G401.6 (cell line): ENCODE data around the gene SPON1.

Experiments
- FAIRE-seq: peaks from 2 replicates; lab custom pipeline; 2012; peaks lifted over from hg19 to GRCh38; lab: Jason Lieb, UNC

The SPON1 gene

DNA sequence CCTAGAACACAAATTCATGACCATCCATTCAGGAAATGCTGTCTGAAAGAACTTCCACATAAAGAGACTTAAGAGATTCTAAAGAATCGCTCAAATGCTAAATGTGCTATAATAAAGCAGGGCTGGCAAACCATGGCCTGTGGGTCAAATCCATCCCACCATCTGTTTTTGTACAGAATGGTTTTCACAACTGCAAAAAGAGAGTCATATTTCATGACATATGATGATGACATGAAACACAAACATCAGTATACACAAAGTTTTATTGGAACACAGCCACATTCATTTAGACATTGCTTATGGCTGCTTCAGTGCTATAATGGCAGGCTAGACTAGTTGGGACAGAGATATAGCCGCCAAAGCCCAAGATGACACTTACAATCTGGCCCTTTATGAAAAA is 311.4 kb downstream of the SPON1 start:
- no peak for FAIRE-seq

DNA sequence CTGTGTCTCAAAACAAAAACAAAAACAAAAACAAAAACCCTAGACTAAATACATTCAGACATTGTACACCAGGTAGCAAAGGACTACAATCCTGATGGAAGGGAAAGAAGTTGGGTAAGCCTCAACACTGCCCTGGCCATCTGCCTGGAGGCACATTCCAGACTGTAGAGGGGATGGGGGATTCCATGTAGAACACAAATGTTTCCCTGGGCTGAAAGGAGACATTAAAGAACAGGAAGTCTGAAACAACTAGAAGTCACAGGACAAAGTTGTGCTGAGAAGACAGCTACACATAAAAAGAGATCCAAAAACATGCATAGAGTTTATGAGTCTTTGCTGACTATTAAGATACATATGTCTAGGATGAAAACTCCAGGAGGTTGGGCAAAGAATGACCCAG is 312.6 kb downstream of the SPON1 start:
- no peak for FAIRE-seq

DNA sequence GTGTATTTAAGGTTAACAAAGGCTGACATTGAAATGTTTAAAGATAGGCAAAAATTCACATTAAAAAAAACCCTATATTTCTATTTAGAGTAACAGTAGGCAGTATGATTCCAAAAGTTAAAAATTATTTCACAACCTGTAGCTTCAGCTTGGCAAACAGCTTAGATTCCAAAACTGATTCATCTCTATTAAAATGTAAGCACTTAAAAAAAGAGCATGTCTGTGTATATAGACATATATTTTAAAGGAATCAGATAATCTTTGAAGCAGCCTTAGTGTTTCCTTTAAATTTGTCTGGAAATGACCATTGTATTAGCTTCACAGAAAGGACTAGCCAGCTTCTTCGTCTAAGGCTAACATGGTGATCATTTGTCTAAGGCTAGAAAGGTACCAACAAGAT is 316.3 kb downstream of the SPON1 start:
- FAIRE-seq, result peak; percentile 40

DNA sequence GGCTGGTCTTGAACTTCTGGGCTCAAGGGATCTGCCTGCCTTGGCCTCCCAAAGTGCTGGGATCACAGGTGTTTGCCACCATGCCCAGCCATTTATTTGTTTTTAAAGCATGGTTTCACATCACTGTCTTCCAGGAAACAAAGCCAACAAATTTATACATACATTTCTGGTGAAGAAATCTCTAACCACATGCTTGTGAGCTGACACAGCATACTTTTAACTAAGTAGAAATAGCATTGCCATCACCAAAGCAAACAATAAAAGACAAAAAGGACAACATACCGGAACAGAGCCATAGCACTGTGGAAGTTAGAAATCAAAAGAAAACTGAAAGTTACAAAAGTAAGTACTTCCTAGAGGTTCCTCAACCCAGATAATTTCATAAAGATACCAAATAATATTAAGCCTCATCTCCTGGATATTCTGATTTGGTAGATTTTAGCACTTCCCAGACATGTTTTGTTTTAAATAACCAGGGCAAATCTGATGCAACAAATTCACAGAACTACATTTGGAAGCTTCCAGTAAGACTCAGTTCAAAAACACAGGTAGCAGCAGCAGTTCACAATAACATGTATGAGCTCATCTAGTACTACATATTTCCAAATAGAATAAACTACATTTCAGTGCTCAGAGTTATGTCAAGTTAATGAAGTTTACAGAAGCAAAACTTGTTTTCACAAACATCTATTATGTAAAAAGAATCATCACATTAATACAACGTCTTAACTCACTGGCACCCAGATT is 325.8 kb downstream of the SPON1 start:
- no peak for FAIRE-seq

DNA sequence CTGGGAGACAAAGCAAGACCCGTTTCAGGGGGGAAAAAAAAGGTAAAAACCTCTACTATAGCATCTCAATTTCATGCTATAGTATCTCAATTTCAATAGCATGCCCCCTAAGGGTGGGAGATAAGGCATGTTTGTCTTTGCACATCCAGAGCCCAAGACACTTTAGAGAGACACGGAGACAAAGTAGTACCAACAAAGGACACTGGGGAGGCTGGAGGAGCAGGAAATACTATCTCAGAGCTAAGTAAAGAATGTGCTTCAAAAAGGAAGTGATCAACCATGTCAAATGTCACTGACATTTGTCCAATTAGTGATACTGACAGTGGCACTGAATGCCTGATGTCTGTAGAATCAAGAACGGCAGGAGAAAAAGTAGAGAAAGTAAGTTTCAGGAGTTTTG is 327.9 kb downstream of the SPON1 start:
- FAIRE-seq, result no peak

- no peak for FAIRE-seq
Observed at GRCh38 chr11:14299921-14300320, 337.4 kb downstream of the SPON1 start.

- peak; percentile 92 for FAIRE-seq
Observed at GRCh38 chr11:14300661-14301304, 338.3 kb downstream of the SPON1 start.

DNA sequence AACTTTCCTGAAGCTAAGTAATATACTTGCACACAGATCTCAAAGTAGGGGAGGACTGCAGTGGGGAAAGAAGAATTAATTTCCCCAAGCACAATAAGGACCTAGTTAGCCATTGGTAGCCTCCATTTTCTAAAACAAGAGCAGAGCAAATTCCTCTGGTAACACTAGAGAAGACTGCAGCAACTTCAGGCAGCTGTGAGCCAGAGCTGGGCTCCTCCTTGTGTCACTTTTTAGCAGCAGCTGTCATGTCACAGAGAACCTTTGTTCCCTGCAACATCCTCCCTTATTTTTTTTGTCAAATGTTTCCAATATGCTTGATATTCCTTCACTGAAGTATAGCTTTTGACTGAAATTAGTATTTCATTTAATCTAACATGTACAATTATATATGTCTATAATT is 342.1 kb downstream of the SPON1 start:
- FAIRE-seq, result no peak

DNA sequence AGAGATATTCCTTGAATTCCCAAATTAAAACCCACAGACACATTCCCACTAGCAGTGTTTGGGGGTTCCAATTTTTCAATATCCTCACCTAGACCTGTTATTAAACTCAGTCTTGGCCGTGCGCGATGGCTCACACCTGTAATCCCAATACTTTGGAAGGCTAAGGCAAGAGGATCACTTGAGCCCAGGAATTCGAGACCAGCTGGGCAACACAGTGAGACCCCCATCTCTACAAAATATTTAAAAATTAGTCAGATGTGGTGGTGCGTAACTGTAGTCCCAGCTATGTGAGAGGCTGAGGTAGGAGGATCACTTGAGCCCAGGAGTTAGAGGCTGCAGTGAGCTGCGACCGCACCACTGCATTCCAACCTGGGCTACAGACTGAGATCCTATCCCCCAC is 343.1 kb downstream of the SPON1 start:
- FAIRE-seq, result no peak

GRCh38 chr11:14306481-14306880 is 344.0 kb downstream of the SPON1 start:
- FAIRE-seq, result no peak

- peak; percentile 86 for FAIRE-seq
Observed at GRCh38 chr11:14308114-14308896, 345.8 kb downstream of the SPON1 start.

DNA sequence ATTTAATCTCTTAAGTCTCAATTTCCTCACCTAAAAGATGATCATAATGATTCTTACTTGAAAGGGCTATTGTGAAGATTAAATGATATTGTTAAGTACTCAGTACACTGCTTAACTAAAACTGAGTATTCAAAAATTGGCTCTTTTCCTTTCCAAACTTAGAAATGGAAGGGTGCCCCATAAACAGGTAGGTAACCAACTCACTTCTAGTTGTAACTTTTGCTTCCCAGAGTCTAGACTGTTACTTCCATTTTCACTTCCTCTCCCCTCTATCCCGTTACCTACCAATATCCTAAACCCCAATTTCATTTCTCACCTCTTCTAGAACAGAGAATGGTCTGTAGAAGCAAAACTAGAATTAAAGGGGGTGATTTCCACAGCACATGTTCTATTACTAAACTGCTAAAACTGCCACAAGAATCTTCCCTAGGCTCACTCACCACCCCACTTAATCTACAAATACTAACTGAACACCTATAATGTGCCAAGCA is 346.4 kb downstream of the SPON1 start:
- FAIRE-seq, result no peak

- FAIRE-seq, result no peak
Observed at GRCh38 chr11:14309425-14310192, 347.1 kb downstream of the SPON1 start.

- FAIRE-seq, result no peak
Observed at GRCh38 chr11:14310679-14311078, 348.2 kb downstream of the SPON1 start.

DNA sequence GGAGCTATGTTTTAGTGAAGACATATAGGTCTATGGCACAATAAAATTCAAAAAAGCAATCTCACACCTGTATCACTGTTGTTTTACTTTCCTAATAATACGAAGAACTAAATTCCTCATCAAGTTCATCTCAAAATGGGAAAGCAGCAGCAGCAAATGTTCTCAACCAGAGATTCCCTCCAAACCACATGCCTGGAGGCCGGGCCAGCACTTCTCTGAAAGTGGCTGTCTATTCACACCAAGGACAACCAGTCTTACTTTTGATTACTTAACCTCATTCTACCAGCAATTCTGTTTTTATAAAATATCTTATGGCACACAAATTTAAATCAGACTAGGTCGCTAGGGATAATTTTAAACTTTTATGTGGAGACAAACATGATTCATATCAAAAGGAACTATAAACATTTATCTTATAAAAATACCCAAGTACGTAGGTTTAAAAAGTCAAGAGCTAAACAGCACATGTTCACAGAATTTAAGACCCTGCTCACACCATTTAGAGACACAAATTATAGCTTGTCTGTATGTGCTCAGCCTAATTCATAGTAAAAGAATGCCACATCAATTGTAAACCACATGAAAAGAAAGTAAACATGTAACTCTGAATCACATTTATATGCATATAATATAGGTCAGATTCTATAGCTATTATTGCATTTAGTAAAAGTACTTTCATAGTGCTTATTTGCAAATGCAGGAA is 350.4 kb downstream of the SPON1 start:
- no peak for FAIRE-seq

DNA sequence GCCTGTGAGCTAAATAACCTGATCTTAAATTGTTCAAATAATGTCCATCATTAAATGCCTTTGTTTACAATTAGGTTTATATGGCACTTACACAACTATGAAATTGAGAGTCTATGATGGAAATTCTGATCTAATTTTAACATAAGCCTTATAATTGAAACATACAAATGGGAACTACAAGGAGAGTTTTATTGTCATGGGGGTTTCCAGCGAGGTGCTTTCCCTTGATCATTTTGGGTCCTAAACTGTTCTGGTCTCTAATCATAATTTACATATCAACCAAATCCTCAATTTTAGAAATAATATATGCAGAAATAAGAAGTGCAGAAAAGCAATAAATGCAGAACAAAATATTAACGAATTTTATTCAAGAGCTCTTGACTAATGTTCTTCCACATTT is 351.6 kb downstream of the SPON1 start:
- no peak for FAIRE-seq

GRCh38 chr11:14315130-14315529 is 352.6 kb downstream of the SPON1 start:
- FAIRE-seq, result no peak
